Measurements from ENCODE around the gene RASA3. TPM values are rescaled to one million over a fixed set of nuclear protein-coding genes. Genes with fewer than 3 reads are reported as not detected.

RASA3 gene
- total RNA-seq, 1 experiment from 2014 or later, result 10.0 TPM

DNA sequence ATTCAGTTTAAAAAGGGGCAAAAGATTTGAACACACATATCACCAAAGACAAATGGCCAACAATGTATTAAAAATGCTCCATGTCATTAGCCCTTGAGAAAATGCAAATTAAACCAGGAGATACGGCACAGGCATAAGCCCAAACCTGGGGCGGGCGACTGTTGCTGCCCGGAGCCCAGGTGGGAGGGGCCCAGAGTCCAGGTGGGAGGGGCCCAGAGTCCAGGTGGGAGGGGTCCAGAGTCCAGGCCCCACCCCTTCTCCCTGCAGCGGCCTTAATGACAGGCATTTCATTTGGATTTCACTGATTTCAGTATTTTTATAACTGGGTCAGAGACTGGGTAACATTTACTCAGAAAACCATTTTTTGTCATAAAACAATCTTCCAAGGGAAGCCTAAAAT, 78.2 kb downstream of the RASA3 start:
- no TSS peak for BruUV-seq (replicated peaks)
- Histone ChIP-seq H3K27me3 (ENCODE audit: insufficient read depth, low read depth) (no peaks in the 10 kb centered on the region), H3F3A (ENCODE audit: insufficient read depth, low read depth) (peaks cover 10% of the 10 kb centered on the region; the same call in 1 of the 2 replicates), H3K9me2 (ENCODE audit: insufficient read depth) (no peaks in the 10 kb centered on the region), H3K4me1 (replicated peaks; ENCODE audit: insufficient read depth) (no peaks in the 10 kb centered on the region), H3K4me3 (no peak overlapping the region), H3K36me3 (ENCODE audit: low read depth) (no peaks in the 10 kb centered on the region), H2AFZ (no peak overlapping the region), H3K27ac (no peak overlapping the region), H3K9me3 (ENCODE audit: insufficient read depth, low read depth) (no peaks in the 10 kb centered on the region), H4K20me1 (ENCODE audit: insufficient read depth) (peaks cover 4% of the 10 kb centered on the region; the same call in 1 of the 2 replicates), H3K79me2 (ENCODE audit: low read depth) (no peaks in the 10 kb centered on the region), H3K4me2 (no peak overlapping the region)
- TF ChIP-seq CTCF (conservative IDR thresholded peaks at IDR 0.05) (no peak), EZH2 (IDR thresholded peaks at IDR 0.05; ENCODE audit: low read depth) (no peak)
- CTCF ChIA-PET, result no interaction called here
- POLR2A ChIA-PET (ENCODE audit: unreplicated experiment), result no interaction called here
- DNase-seq, result no peak
- intact Hi-C loops (cut with micrococcal nuclease; ENCODE audit: unreplicated experiment), result no loop called here

DNA sequence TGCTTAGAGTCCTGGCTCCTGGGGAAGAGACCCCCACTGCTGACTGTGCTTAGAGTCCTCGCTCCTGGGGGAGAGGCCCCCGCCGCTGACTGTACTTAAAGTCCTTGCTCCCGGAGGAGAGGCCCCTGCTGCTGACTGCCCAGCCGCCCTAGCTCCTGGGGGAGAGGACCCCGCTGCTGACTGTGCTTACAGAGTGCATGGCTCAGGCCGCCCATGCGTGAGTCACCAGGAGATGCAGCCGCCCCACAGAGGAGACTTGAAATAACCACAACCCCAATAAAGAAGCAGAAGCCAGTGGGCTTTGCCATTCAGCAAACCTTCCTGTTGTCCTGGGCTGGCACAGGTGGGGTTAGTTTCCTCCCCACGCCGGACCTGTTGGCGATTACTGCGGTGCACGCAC, 79.4 kb downstream of the RASA3 start:
- Histone ChIP-seq H3K79me2 (ENCODE audit: low read depth) (no peaks in the 10 kb centered on the region), H4K20me1 (ENCODE audit: insufficient read depth) (peaks cover 4% of the 10 kb centered on the region; the same call in 1 of the 2 replicates)

DNA sequence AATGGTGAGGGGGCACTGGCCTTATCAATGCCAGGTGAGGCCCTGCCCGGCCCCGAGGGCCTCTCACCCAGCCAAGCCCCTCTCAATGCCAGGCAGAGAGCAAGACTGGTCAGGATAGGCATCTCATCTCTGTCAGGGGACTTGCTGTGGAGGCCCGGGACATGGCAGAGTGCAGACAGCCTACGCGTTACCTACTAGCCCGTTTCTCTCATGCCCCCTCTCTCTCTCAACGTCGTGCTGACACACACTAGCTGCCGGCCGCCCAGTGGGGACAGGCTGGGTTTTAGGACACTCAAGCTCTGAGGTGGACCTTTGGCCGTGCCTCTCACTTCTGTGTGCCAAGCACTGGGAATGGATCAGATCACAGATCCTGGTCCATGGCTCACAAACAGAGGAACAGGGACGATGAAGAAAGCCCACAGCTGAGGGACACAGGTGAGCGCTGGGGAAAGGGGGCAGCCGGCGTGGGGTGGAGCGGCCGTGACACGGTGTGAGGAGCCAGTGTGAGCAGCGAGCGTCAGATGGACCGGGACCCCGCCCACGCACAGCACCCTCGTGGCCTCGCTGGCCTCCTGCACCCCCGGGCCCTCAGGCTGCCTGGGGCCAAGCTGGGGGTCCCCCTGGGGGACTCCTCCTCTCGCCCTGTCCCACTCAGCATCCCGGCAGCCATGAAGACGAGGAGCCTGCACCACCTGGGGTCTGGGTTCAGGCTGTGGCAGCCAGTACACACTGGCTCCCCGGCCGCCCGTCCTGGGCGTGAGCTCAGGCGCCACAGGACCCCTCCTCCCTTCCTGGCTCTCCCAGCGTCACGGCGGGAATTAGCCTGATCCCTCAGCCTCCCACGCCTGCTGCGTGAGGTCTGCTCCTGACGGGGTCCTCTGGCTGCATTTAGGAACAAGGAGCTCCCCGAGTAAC, 81.6 kb downstream of the RASA3 start:
- Histone ChIP-seq H2AFZ (no peak overlapping the region), H3K4me3 (no peak overlapping the region), H4K20me1 (ENCODE audit: insufficient read depth) (peaks cover 4% of the 10 kb centered on the region; the same call in 1 of the 2 replicates), H3K4me2 (no peak overlapping the region), H3K27ac (no peak overlapping the region), H3K9me3 (ENCODE audit: insufficient read depth, low read depth) (no peaks in the 10 kb centered on the region), H3K79me2 (ENCODE audit: low read depth) (no peaks in the 10 kb centered on the region), H3K4me1 (replicated peaks; ENCODE audit: insufficient read depth) (no peaks in the 10 kb centered on the region), H3F3A (ENCODE audit: insufficient read depth, low read depth) (peaks cover 10% of the 10 kb centered on the region; the same call in 1 of the 2 replicates), H3K36me3 (ENCODE audit: low read depth) (no peaks in the 10 kb centered on the region), H3K9me2 (ENCODE audit: insufficient read depth) (no peaks in the 10 kb centered on the region), H3K27me3 (ENCODE audit: insufficient read depth, low read depth) (no peaks in the 10 kb centered on the region)
- ChIA-PET CTCF (no interaction called here), POLR2A (ENCODE audit: unreplicated experiment) (no interaction called here)
- no peak for DNase-seq
- BruUV-seq (replicated peaks), result no TSS peak
- TF ChIP-seq EZH2 (IDR thresholded peaks at IDR 0.05; ENCODE audit: low read depth), result no peak
- TF ChIP-seq CTCF (conservative IDR thresholded peaks at IDR 0.05), result no peak
- intact Hi-C loops (cut with micrococcal nuclease; ENCODE audit: unreplicated experiment), result no loop called here

More for the DNA sequence above, 79.4 kb downstream of the RASA3 start:
- no peak for TF ChIP-seq CTCF (conservative IDR thresholded peaks at IDR 0.05)
- no peak for TF ChIP-seq EZH2 (IDR thresholded peaks at IDR 0.05; ENCODE audit: low read depth)
- POLR2A ChIA-PET (ENCODE audit: unreplicated experiment), result no interaction called here
- no peak overlapping the region for H3K4me2 ChIP-seq
- no peak overlapping the region for H3K27ac ChIP-seq
- no peaks in the 10 kb centered on the region for H3K9me2 ChIP-seq (ENCODE audit: insufficient read depth)
- CTCF ChIA-PET, result no interaction called here
- H3K36me3 ChIP-seq (ENCODE audit: low read depth), result no peaks in the 10 kb centered on the region
- no peak overlapping the region for H2AFZ ChIP-seq
- no peak overlapping the region for H3K4me3 ChIP-seq
- no TSS peak for BruUV-seq (replicated peaks)
- H3F3A ChIP-seq (ENCODE audit: insufficient read depth, low read depth), result peaks cover 10% of the 10 kb centered on the region; the same call in 1 of the 2 replicates
- no peaks in the 10 kb centered on the region for H3K4me1 ChIP-seq (replicated peaks; ENCODE audit: insufficient read depth)
- DNase-seq, result no peak
- no peaks in the 10 kb centered on the region for H3K9me3 ChIP-seq (ENCODE audit: insufficient read depth, low read depth)
- intact Hi-C loops (cut with micrococcal nuclease; ENCODE audit: unreplicated experiment), result no loop called here
- H3K27me3 ChIP-seq (ENCODE audit: insufficient read depth, low read depth), result no peaks in the 10 kb centered on the region
